GM18858 (cell line): ENCODE measurements around the gene CMBL.
"Not testable (repeated sequence)": the region's sequence is repeated elsewhere in the genome, so short reads cannot be mapped to it uniquely, and the experiment has no call there.

Experiments
- ATAC-seq: cut with Tn5 transposase; IDR thresholded peaks from one replicate; pipeline ENCODE4 v1.9.1; 2021; ENCODE audit not compliant: unreplicated experiment

CMBL gene

GRCh38 chr5:10262121-10262774 is 45.5 kb downstream of the CMBL start:
- no peak for ATAC-seq

GRCh38 chr5:10261065-10261464 is 46.6 kb downstream of the CMBL start:
- no peak for ATAC-seq

DNA sequence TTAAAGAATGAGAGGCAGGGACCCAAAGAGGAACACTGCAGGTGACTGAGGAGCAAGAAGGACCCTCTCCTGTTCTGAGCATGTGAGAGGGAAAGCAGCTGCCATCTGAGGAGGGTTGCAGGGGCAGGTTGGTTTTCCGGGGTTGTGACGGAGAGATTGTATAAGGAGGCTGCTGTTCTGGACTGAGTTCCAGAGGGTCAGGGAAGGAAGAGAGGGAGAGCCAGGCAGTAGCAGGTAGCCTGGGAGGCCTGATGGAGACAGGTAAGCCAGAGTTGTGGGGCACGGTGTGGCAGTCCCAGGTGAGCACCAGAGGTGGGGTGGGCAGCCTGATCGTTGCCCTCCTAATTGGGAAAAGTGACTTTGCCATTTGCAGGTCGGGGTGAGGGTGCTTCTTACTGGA is 47.8 kb downstream of the CMBL start:
- no peak for ATAC-seq

- ATAC-seq = no peak
These were observed 49.8 kb downstream of the CMBL start for GRCh38 chr5:10257870-10258269.

DNA sequence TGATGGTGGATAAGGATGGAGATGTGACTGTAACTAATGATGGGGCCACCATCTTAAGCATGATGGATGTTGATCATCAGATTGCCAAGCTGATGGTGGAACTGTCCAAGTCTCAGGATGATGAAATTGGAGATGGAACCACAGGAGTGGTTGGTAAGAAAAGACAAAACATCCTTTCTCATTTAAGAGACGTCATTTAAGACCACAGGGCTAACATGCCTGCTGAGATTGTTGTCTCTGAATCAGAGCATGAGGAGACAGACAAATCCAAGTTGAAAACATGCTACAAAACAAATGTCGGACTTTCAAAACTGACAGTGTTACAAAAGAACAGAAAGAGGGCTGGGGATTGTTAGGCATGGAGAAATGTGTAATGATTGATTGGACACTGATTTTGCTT is 53.0 kb downstream of the CMBL start:
- ATAC-seq = no peak

DNA sequence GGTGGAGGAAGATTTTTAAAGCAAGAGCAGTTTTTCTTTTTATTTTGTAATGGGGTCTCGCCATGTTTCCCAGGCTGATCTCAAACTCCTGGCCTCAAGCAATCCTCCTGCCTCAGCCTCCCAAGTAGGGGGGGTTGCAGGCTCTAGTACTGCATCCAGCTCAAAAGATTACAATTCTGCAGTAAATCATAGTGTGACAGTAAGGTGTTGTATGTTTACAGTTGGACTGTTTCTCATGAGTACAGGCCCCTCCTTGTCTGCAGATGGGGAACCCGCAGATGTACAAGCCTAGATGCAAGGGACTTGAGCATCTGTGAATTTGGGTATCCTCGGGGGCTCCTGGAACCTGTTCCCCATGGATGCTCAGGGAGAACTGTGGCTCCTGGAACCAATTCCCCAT is 54.3 kb downstream of the CMBL start:
- ATAC-seq = no peak

DNA sequence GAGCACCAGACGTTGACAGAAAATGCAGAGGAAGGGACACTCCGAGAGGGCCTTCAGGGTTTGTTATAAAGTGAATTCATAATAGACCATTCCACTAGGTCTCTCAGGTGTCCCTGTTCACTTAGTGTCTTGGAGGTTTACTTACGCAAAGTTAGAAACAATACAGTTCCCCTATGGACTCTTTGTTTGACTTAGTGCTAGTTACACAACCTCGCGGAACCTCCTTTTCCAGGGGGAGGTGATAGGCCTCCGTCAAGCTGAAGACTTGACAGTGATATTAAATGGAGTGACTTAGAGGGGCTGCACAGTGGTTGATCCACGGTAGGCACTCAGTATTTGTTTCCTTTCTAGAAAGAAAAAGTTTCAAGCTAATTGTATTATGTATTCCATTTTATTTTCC is 56.3 kb downstream of the CMBL start:
- no peak for ATAC-seq

DNA sequence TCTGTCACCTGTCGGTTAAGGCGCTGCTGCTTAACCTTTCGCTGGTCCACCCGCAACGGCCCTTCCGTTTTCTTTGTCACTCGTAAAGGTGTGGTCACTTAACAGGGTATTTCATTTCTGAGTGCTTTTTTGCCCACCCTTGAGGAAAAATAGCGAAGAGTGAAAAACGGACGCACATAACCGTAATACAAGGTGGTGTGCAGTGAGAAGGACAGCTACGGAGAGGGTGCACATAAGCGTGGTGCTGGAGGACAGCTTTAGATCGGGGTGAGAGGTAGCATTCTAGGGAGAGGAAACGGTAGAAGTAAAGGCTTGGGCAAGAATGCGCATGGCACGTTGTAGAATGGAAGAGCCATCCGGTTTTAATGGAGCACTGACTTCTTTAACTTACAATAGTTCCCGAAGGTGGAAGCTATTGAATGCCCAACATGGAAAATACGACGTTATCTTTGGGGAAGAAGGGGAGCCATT is 56.9 kb downstream of the CMBL start:
- peak; percentile 3 for ATAC-seq

GRCh38 chr5:10249948-10250805 is 57.5 kb downstream of the CMBL start, which contains the start of gene CCT5:
Gene CCT5, plus strand, starts transcription at chr5:10250280. Its CDS starts 61 bp downstream, at chr5:10250341.
- peak; percentile 70 for ATAC-seq

GRCh38 chr5:10248378-10249260 is 59.1 kb downstream of the CMBL start:
- ATAC-seq = peak; percentile 1

DNA sequence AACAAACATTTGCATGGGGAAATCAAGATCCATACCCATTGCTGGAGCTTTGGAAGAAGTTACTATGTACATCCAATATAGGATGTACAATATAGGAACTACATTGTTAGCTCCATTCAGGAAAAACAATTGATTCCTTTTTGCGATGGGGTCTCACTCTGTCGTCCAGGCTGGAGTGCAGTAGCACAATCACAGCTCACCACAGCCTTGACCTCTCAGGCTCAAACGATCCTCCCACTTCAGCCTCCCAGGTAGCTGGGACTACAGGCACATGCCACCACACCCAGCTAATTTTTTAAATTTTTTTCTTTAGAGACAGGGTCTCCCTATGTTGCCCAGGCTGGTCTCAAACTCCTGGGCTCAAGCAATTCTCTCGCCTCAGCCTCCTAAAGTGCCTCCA is 60.5 kb downstream of the CMBL start:
- ATAC-seq = not testable (repeated sequence)

DNA sequence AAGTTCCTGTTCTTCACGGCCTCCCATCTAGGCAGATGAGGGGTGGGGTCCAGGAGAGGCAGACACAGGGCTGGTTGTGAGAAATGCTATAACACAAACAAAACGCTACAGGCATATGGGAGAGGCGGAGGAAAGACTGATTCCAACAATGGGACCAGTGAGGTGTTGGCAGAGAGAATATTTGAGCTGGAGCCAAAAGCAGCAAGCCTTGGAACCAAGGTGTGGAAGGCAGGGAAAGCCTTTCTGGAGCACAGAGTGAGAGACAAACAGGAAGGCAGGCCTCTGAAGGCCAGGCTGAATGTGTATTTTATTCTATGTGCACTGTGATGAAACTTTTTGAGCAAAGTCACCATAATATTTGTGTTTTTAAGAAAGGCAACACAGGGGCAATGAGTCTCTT is 60.9 kb downstream of the CMBL start:
- ATAC-seq = no peak

DNA sequence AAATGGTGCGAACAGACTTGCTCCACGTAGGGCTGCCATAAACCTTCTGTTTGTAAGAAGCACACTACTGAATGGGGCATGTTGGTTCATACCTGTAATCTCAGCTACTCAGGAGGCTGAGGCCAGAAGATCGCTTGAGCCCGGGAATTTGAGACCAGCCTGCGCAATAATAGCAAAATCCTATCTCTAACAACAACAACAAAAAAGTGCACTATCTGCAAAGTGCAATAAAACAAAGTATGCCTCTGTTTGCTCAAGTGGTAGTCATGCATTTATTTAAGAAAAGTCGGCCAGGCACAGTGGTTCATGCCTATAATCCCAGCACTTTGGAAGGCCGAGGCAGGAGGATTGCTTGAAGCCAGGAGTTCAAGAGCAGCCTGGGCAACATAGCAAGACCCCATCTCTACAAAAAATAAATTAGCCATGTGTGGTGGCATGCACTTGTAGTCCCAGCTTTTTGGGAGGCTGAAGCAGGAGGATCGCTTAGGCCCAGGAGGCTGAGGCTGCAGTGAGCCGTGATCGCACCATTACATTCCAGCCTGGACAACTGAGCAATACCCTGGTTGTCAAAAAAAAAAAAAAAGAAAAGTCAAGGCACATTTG is 63.3 kb downstream of the CMBL start:
- no peak for ATAC-seq

GRCh38 chr5:10243660-10244240 is 64.0 kb downstream of the CMBL start:
- no peak for ATAC-seq

GRCh38 chr5:10235350-10235749 is 72.4 kb downstream of the CMBL start:
- ATAC-seq = no peak

DNA sequence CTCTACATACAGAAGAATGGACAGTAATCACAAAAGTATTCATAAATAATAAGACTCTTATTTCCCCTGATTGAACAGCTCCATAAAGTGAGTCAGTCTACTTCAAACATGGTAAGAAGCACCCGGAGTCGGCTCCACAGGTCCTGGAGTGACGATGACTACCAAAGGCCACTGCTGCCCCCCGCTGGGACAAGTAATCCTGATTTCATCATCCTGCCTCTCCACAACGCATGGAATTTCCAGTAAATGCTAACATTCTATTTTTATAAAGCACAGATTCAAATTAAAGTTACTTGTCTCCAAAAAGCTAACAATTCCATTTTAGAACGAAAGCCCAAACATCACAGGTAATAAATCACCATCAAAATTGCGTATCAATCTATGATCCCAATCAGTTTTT is 74.2 kb downstream of the CMBL start:
- ATAC-seq = no peak

DNA sequence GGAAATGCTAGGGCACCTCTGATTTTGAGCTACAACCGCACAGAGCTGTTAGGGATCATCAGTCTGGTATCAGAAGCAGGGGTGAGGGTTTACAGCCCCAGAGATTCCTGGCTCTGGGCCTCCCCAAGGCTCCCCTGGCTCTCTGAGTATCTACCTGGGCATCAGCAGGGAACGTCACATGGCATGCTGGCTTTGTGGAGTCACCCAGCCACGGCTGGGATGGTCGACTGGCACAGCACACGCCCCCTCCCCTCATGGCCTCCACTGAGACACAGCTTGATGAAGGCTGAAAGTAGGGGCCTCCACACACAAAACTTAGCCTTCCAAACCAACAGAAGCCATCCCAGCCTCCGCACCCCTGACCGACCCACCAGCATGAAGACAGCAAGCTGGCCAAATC is 74.7 kb downstream of the CMBL start:
- ATAC-seq = no peak

GRCh38 chr5:10232386-10232785 is 75.3 kb downstream of the CMBL start:
- ATAC-seq = no peak

DNA sequence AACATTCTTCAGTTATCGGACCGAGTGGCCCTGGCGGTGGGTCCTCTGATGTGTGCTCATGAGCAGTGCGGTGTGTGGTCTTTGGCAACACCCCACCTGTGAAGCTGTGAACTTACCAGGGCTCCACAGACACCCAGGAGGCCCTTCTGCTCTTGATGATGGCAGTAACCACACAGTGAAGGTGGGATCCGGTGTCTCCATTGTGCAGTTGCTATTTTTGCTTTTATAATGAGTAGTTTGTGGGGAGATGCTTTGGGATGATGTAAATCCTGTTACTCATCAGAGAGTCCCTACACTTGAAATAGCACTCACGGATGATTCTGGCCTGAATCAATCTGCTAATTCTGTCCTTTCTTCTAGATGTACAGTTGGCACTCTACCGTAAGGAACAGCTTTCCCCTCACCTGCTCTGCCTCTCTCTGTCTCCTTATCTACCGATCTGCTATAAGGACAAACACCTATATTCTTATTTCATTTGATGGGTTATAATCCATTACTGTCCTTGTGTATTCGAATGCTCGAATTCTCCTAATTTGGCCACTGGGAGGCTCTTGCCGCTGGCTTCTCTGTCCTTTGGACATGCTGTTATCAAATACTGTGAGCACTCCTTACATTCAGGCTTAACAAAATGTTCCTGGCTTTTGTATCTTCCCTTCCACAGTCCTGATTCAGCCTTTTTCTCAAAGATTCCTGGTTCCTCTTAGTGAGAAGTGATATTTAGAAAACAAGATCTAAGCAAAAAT is 78.2 kb downstream of the CMBL start:
- no peak for ATAC-seq

DNA sequence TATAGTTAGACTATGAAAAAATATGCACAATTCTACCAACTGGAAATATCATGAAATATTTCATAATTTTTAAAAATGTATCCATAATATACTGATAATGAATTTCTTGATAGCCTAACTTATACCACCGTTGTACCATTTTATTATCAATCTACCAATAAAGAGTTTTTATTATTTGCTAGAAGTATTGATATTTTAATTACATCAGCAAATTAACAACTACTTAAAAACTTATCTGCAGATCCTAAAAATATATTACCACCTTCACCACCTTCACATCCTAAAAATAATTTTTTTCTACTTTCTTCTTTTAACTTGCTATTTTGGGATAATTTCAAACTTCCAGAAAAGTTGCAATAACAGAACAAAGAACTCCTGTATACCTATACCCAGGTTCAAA is 79.4 kb downstream of the CMBL start:
- ATAC-seq = no peak
